ENCODE measurements around the gene MPZ.
"Not testable (repeated sequence)": the region's sequence is repeated elsewhere in the genome, so short reads cannot be mapped to it uniquely, and the experiment has no call there.

Gene MPZ

GRCh38 chr1:161299347-161299746 lies 10.4 kb downstream of the MPZ start:
- DNase-seq, result no peak

- DNase-seq, result no peak
Measured at GRCh38 chr1:161298116-161298515, 11.7 kb downstream of the MPZ start.

- DNase-seq, result no peak
Measured at GRCh38 chr1:161297415-161297814, 12.4 kb downstream of the MPZ start.

- DNase-seq, result no peak
Measured at GRCh38 chr1:161290779-161291178, 19.0 kb downstream of the MPZ start.

- no peak for DNase-seq
Measured at GRCh38 chr1:161287482-161288054, 22.2 kb downstream of the MPZ start.

GRCh38 chr1:161285521-161285920 lies 24.2 kb downstream of the MPZ start:
- no peak for DNase-seq

GRCh38 chr1:161285113-161285512 lies 24.7 kb downstream of the MPZ start:
- DNase-seq, result no peak

- no peak for DNase-seq
Measured at GRCh38 chr1:161282991-161283390, 26.8 kb downstream of the MPZ start.

GRCh38 chr1:161274874-161275273 lies 34.9 kb downstream of the MPZ start:
- DNase-seq, result no peak

GRCh38 chr1:161273402-161273801 lies 36.4 kb downstream of the MPZ start:
- DNase-seq, result no peak

- DNase-seq, result no peak
Measured at GRCh38 chr1:161267321-161267720, 42.4 kb downstream of the MPZ start.

GRCh38 chr1:161266836-161267235 lies 42.9 kb downstream of the MPZ start:
- no peak for DNase-seq

GRCh38 chr1:161266202-161266601 lies 43.6 kb downstream of the MPZ start:
- no peak for DNase-seq

GRCh38 chr1:161265305-161265704 lies 44.5 kb downstream of the MPZ start:
- DNase-seq, result no peak

GRCh38 chr1:161261261-161262235 lies 48.2 kb downstream of the MPZ start:
- no peak for DNase-seq

GRCh38 chr1:161260376-161261260 lies 49.1 kb downstream of the MPZ start:
- no peak for DNase-seq

- DNase-seq, result no peak
Measured at GRCh38 chr1:161259765-161260164, 50.0 kb downstream of the MPZ start.

- no peak for DNase-seq
Measured at GRCh38 chr1:161259345-161259702, 50.4 kb downstream of the MPZ start.

GRCh38 chr1:161258439-161259344 lies 51.1 kb downstream of the MPZ start, which contains the start of gene PCP4L1:
TSS of gene PCP4L1 (plus strand) at chr1:161258745. CDS start at chr1:161258975, 230 bp downstream.
- DNase-seq, result peak; percentile 73

GRCh38 chr1:161257109-161257508 lies 52.7 kb downstream of the MPZ start:
- DNase-seq, result not testable (repeated sequence)

- not testable (repeated sequence) for DNase-seq
Measured at GRCh38 chr1:161255955-161256520, 53.7 kb downstream of the MPZ start.

GRCh38 chr1:161255302-161255701 lies 54.5 kb downstream of the MPZ start:
- DNase-seq, result not testable (repeated sequence)
